Cortex of kidney (tissue), 1 donor: ENCODE data around the gene OR10S1.
"Not testable (repeated sequence)": the region's sequence is repeated elsewhere in the genome, so short reads cannot be mapped to it uniquely, and the experiment has no call there.

Experiments used
- DNase-seq: peaks from one replicate; lab custom pipeline; 2025; lab: John Stamatoyannopoulos, UW

OR10S1 gene

GRCh38 chr11:123977731-123978347, at the start of gene OR10S1:
Gene OR10S1, minus strand, starts transcription at chr11:123977781. Its CDS starts 117 bp downstream, at chr11:123977664.
- no peak for DNase-seq

GRCh38 chr11:124026498-124026897, 48.9 kb upstream of the OR10S1 start, which contains the start of gene OR10G8:
Gene OR10G8, plus strand, starts transcription at chr11:124026798. Its CDS starts 2,825 bp downstream, at chr11:124029623.
- DNase-seq, result no peak

GRCh38 chr11:124015837-124016236, 38.3 kb upstream of the OR10S1 start:
- not testable (repeated sequence) for DNase-seq

- DNase-seq, result no peak
These were observed 35.1 kb upstream of the OR10S1 start, which contains the start of gene OR10G4 for GRCh38 chr11:124012697-124013096. Gene OR10G4, plus strand, starts transcription at chr11:124012997. Its CDS starts 2,578 bp downstream, at chr11:124015575.

- DNase-seq, result no peak
These were observed 17.5 kb upstream of the OR10S1 start, which contains the start of gene OR10G6 for GRCh38 chr11:123995119-123995518. Gene OR10G6, minus strand, starts transcription at chr11:123995161. Its CDS starts 0 bp downstream, at chr11:123995161.

GRCh38 chr11:123979311-123979710, 1.7 kb upstream of the OR10S1 start:
- no peak for DNase-seq

GRCh38 chr11:123976770-123977560, 616 bp downstream of the OR10S1 start:
- no peak for DNase-seq

- no peak for DNase-seq
These were observed 3.8 kb downstream of the OR10S1 start for GRCh38 chr11:123973816-123974215.

GRCh38 chr11:123956752-123957151, 20.8 kb downstream of the OR10S1 start:
- DNase-seq, result no peak

- no peak for DNase-seq
These were observed 32.4 kb downstream of the OR10S1 start for GRCh38 chr11:123945132-123945531.

GRCh38 chr11:123943738-123944137, 33.8 kb downstream of the OR10S1 start, which contains the start of gene OR6T1:
Gene OR6T1, minus strand, starts transcription at chr11:123943838. Its CDS starts 0 bp downstream, at chr11:123943838.
- DNase-seq, result no peak

GRCh38 chr11:123942413-123942812, 35.2 kb downstream of the OR10S1 start:
- no peak for DNase-seq

- no peak for DNase-seq
These were observed 38.3 kb downstream of the OR10S1 start, which contains the start of gene OR4D5 for GRCh38 chr11:123939317-123939716. Gene OR4D5, plus strand, starts transcription at chr11:123939617. Its CDS starts 0 bp downstream, at chr11:123939617.
